ENCODE measurements around the gene COL4A2. TPM values are rescaled to one million over a fixed set of nuclear protein-coding genes. Genes with fewer than 3 reads are reported as not detected.

Gene COL4A2
- polyA plus RNA-seq, 1 donor (not counting 4 experiments of a cell fraction or from before 2014, with no cell fraction given), result 30.7 TPM

DNA sequence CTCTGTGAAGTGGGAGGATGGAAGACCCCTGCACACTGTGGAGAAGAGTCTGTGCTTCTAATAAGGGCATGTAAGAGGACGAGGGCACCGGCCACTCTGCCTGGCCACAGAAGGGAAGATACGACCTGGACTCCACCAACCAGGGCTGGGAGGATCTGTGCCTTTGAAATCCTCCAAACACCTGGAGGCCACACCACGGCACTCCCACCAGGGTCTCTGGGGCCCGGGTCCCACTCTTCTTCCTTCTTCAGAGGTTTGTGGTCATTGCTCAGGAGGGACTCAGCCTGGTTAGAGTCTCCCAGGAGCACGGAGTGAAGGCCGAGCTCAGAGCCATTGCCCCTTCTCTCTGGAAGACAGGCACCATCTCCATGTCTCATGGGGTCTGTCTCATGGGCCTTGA lies 212.4 kb downstream of the COL4A2 start:
- Histone ChIP-seq H4K20me1 (ENCODE audit: control insufficient read depth, extremely low read depth, insufficient read depth, low read length) (no peaks in the 10 kb centered on the region), H3K9ac (ENCODE audit: control insufficient read depth, extremely low read depth, insufficient read depth, low read length) (no peak overlapping the region), H3K9me1 (ENCODE audit: control insufficient read depth, extremely low read depth, insufficient read depth, low read length) (peaks cover 3% of the 10 kb centered on the region), H3K9me3 (ENCODE audit: control insufficient read depth, low read depth, low read length) (no peaks in the 10 kb centered on the region), H3K27ac (ENCODE audit: control insufficient read depth, insufficient read depth, low read length) (no peak overlapping the region), H3K79me2 (ENCODE audit: control insufficient read depth, insufficient read depth, low read length) (no peaks in the 10 kb centered on the region), H2AFZ (ENCODE audit: control insufficient read depth, low read length) (no peak overlapping the region), H3K4me1 (ENCODE audit: control insufficient read depth, extremely low read depth, insufficient read depth, low read length) (peaks cover 5% of the 10 kb centered on the region), H3K4me3 (ENCODE audit: control insufficient read depth in 2 of 3, extremely low read depth in 1 of 3, insufficient read depth in 2 of 3, low read depth in 1 of 3, low read length in 3 of 3) (no peak overlapping the region), H3K36me3 (ENCODE audit: control insufficient read depth in 2 of 2, extremely low read depth in 1 of 2, insufficient read depth in 2 of 2, low read length in 2 of 2) (no peaks in the 10 kb centered on the region), H3K4me2 (ENCODE audit: control insufficient read depth, extremely low read depth, insufficient read depth, low read depth, low read length) (no peak overlapping the region), H3K27me3 (ENCODE audit: control insufficient read depth, extremely low read depth, insufficient read depth, low read length) (no peaks in the 10 kb centered on the region)
- no peak for FAIRE-seq
- dilution Hi-C loops (cut with MboI; ENCODE audit: extremely low pct_ligation_motif_present, low sequenced_read_pairs), result no loop called here
- TF ChIP-seq, protein P1, sequence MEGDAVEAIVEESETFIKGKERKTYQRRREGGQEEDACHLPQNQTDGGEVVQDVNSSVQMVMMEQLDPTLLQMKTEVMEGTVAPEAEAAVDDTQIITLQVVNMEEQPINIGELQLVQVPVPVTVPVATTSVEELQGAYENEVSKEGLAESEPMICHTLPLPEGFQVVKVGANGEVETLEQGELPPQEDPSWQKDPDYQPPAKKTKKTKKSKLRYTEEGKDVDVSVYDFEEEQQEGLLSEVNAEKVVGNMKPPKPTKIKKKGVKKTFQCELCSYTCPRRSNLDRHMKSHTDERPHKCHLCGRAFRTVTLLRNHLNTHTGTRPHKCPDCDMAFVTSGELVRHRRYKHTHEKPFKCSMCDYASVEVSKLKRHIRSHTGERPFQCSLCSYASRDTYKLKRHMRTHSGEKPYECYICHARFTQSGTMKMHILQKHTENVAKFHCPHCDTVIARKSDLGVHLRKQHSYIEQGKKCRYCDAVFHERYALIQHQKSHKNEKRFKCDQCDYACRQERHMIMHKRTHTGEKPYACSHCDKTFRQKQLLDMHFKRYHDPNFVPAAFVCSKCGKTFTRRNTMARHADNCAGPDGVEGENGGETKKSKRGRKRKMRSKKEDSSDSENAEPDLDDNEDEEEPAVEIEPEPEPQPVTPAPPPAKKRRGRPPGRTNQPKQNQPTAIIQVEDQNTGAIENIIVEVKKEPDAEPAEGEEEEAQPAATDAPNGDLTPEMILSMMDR (optimal IDR thresholded peaks at IDR 0.05 in 1 of 3, IDR thresholded peaks at IDR 0.05 in 1 of 3, conservative IDR thresholded peaks at IDR 0.05 in 1 of 3; ENCODE audit: extremely low read depth in 1 of 3, insufficient read depth in 2 of 3, low read length in 3 of 3), result no peak
- no peak for TF ChIP-seq EZH2 (IDR thresholded peaks at IDR 0.05; ENCODE audit: low read length)
- no peak for DNase-seq (ENCODE audit: low read depth, low spot score)

- H3K4me1 ChIP-seq (ENCODE audit: control insufficient read depth, extremely low read depth, insufficient read depth, low read length), result peaks cover 14% of the 10 kb centered on the region
- no peaks in the 10 kb centered on the region for H3K79me2 ChIP-seq (ENCODE audit: control insufficient read depth, insufficient read depth, low read length)
- H3K4me3 ChIP-seq (ENCODE audit: control insufficient read depth in 2 of 3, extremely low read depth in 1 of 3, insufficient read depth in 2 of 3, low read depth in 1 of 3, low read length in 3 of 3), result no peak overlapping the region
- H3K9ac ChIP-seq (ENCODE audit: control insufficient read depth, extremely low read depth, insufficient read depth, low read length), result no peak overlapping the region
- DNase-seq (ENCODE audit: low read depth, low spot score), result no peak
- H2AFZ ChIP-seq (ENCODE audit: control insufficient read depth, low read length), result no peak overlapping the region
- no peaks in the 10 kb centered on the region for H3K9me3 ChIP-seq (ENCODE audit: control insufficient read depth, low read depth, low read length)
- no peaks in the 10 kb centered on the region for H3K9me1 ChIP-seq (ENCODE audit: control insufficient read depth, extremely low read depth, insufficient read depth, low read length)
- dilution Hi-C loops (cut with MboI; ENCODE audit: extremely low pct_ligation_motif_present, low sequenced_read_pairs), result no loop called here
- no peak for TF ChIP-seq EZH2 (IDR thresholded peaks at IDR 0.05; ENCODE audit: low read length)
- TF ChIP-seq, protein P1 (optimal IDR thresholded peaks at IDR 0.05 in 1 of 3, IDR thresholded peaks at IDR 0.05 in 1 of 3, conservative IDR thresholded peaks at IDR 0.05 in 1 of 3; ENCODE audit: extremely low read depth in 1 of 3, insufficient read depth in 2 of 3, low read length in 3 of 3), result no peak
- no peak for FAIRE-seq
- H3K4me2 ChIP-seq (ENCODE audit: control insufficient read depth, extremely low read depth, insufficient read depth, low read depth, low read length), result no peak overlapping the region
- H3K27ac ChIP-seq (ENCODE audit: control insufficient read depth, insufficient read depth, low read length), result no peak overlapping the region
- H4K20me1 ChIP-seq (ENCODE audit: control insufficient read depth, extremely low read depth, insufficient read depth, low read length), result no peaks in the 10 kb centered on the region
- no peaks in the 10 kb centered on the region for H3K27me3 ChIP-seq (ENCODE audit: control insufficient read depth, extremely low read depth, insufficient read depth, low read length)
- no peaks in the 10 kb centered on the region for H3K36me3 ChIP-seq (ENCODE audit: control insufficient read depth in 2 of 2, extremely low read depth in 1 of 2, insufficient read depth in 2 of 2, low read length in 2 of 2)
Measured at GRCh38 chr13:110520431-110521295, 213.6 kb downstream of the COL4A2 start.

All from keratinocyte (primary cell).